CD4-positive, alpha-beta T cell treated with Interleukin-1 beta for 1 hour (primary cell): ENCODE measurements around the gene TNS3.

Source experiments
- DNase-seq, 2 donors: peaks; one replicate each; pipeline ENCODE4 v3.0.0-alpha.2; 2020 to 2022

TNS3 gene

GRCh38 chr7:47378728-47379395 is 203.0 kb downstream of the TNS3 start:
- no peak for DNase-seq

- DNase-seq, result no peak
Measured at GRCh38 chr7:47377741-47378140, 204.2 kb downstream of the TNS3 start.

DNA sequence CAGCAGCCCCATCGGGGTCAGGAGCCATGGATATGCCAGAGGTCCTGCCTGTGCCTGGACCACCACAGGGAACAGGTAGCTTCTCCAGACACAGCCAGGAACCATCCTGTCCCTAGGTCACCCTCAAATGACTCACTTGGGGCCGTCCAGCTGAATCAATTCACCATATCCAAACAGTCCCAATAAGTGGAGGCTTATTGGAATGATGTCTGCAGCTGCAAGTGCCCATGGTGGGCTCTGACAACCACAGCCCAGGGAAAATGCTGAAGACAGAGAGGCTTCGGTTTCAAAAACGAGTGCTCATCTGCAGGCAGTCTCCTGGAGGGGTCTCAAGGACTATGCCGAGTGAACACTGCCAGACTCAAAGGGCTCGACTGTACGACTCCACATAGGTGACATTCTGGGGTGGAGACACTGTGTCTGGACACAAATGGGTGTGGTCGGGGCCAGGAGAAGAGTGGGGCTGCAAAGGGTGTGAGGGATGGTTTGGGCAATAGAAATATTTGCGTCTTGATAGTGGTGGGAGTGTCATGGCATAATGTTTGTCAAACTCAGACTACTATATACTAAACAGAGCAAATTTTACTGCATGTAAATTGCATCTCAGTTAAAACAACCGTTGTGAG is 204.8 kb downstream of the TNS3 start:
- DNase-seq, result no peak

GRCh38 chr7:47375121-47375938 is 206.6 kb downstream of the TNS3 start:
- no peak for DNase-seq

DNA sequence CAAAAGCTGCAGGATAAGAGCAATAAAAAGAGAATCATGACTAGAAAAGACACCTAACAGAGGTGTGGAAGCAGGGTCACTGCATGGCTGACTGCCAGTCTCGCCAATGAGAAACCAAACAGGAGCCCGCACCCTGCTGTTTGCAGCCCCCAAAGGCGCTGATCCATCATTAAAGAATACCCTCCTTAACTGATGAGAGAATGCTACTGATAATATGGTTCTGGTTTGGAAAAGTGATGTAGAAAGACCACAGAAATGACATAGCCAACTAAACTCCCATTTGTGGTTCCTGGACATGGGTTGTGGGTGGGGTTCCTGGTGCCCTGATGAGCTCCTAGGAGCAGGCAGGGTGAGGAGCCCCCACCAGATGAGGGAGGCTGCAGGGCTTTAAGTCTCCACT is 207.4 kb downstream of the TNS3 start:
- no peak for DNase-seq

- no peak for DNase-seq
Measured at GRCh38 chr7:47373871-47374451, 207.9 kb downstream of the TNS3 start.

DNA sequence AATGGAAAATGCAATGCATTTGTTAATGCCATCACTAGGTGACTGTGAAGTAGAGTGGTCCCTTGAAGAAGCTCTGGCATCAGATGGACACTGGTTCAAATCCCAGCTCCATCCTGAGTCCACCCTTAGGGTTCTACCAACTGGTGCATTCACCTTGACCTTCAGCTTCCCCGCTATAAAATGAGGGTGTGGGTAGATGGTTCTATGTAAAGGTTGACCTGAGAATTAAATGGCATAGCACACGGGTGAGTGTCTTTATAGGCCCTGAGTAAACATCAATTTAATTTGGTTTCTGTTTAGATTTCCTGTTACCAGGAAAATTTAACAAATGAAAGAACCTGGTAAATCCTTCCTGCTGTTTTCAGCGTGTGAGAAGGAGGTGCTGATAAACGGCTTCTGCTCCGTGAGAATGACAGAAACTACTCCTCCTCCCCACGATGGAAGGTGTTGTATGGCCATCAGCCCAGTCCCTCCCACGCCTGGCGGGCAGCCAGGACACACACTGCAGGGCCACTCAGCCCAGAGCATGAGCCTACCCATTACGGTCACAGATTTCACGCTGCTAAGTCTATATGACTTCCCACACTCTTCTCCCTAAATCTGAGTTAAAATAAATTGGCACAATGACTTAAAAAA is 210.1 kb downstream of the TNS3 start:
- DNase-seq, result no peak

DNA sequence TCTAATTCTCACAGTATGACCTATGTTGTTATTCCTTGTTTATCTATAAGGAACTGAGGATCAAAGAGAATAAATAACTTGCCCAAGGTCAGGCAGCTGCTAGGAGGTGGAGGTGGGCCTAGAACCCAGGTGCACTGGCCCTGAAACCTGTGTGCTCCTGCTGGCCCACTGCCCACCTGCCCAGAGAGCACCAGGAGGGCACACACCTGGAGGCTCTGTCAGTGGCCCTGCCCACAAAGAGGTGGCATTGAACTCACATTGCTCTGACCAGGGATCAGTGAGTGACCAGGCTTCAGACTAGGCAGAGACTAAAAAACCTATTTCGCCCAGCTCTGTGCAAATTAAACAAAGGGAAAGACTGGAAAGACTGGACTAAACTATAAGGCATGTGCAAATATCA is 210.6 kb downstream of the TNS3 start:
- no peak for DNase-seq

GRCh38 chr7:47370461-47371042 is 211.4 kb downstream of the TNS3 start:
- DNase-seq, result no peak

- no peak for DNase-seq
Measured at GRCh38 chr7:47369736-47370135, 212.2 kb downstream of the TNS3 start.

DNA sequence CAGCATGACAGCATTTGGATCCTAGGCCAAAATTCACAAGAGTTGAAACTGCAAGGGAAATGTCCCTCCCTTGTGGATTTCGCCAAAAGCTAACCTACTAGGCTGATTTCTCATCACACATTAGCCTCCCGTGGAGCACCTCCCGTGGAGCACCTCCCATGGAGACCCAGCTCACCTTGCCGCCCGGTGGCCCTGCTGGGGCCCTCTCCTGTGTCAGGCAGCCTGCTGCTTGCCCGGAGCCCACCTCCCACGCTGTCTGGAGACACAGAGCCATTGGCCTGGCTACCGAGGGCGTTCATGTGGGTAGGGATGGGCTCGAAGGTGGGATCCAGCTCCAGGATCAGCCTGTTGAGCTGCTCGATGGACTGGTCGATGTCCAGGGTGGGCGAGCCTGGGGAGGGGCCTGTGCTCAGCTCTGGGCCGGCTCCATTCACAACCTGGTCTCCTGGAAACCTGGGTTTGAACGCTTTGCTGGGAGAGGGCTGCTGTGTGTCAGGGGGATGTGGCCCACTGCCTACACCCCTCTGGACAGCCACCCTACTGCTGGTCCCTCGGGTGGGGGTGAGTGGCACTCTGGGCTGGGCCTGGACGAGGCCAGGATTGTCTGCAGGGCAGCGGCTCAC is 213.6 kb downstream of the TNS3 start:
- DNase-seq, result no peak

GRCh38 chr7:47367369-47367768 is 214.5 kb downstream of the TNS3 start:
- DNase-seq, result no peak

DNA sequence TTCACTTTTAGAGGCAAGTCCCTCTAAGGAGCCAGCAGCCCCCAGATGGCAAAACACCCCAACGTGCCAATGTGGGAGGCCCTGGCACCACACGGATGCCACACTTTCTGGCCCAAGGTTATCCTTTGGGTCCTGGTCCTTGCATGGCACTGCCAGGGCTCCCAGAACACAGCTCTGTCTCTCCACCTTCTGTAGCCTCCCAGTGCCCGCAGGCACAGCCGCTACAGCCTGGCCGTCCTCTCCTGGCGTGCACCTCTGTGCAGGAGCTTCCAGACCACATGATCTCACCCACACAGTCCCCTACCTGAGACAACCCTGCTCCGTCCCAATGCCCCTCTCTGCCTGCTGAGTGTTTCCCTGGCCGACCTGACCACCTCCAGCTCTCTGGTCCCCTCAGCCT is 215.0 kb downstream of the TNS3 start:
- DNase-seq, result no peak

GRCh38 chr7:47366211-47366610 is 215.7 kb downstream of the TNS3 start:
- DNase-seq, result no peak

DNA sequence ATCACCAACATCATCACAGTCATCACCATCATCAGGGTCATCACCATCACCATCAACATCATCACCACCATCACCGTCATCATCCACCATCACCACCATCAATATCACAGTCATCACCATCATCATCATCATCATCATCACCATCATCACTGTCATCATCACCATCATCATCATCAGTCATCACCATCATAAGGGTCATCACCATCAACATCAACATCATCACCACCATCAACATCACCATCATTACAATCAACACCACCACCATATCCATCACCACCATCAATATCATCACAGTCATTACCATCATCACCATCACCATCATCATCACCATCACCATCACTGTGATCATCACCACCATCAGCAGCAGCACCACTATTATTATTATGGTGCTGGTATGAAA is 218.9 kb downstream of the TNS3 start:
- no peak for DNase-seq

- DNase-seq, result no peak
Measured at GRCh38 chr7:47361746-47362215, 220.1 kb downstream of the TNS3 start.

DNA sequence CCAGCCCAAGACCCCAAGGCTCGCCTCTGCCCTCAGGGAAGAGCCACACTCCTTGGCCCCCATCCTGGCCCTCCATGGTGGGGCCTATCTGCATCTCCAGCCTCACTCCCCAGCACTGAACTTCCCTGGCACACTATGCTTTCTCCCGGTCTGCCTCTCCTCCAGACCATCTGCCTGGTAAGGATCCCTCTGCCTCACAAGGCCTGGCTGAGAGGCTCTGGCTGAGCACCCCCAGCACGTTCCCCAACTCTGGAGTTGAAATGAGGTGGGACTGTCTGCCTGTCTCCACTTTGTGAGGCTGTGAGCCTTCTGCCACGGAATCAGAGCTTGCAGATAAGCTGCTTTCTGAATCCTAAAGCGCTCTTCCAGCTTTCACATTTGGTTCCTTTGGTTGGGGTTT is 220.7 kb downstream of the TNS3 start:
- DNase-seq, result no peak

DNA sequence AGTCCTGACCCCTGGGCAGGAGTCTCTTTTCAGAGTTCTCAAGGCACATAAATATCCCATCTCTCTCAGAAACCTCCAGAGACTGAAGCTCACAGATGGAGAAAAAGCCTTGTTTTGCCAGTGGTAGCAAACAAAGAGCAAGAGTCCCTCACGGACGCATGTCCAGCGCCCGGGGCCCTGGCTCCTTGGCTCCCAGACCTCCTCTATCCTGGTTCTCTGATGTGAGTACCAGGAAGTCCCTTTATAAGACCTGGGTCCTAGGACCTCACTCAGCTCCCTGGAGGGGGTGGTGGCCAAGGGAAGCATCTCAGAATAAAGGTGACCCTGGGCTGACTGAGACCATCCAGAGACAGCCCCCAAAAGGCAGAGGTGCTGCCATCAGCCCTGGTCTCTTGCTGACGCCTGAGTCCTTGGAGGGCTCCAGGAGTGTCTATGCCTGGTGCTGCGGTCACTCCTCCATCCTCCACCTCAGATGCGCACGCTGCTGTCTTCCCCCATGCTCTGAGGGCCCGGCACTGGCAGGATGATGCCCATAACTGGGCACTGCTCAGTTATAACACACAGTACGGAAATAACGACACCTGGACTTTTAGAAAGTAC is 221.5 kb downstream of the TNS3 start:
- no peak for DNase-seq

GRCh38 chr7:47358944-47359588 is 222.8 kb downstream of the TNS3 start:
- DNase-seq, result no peak

DNA sequence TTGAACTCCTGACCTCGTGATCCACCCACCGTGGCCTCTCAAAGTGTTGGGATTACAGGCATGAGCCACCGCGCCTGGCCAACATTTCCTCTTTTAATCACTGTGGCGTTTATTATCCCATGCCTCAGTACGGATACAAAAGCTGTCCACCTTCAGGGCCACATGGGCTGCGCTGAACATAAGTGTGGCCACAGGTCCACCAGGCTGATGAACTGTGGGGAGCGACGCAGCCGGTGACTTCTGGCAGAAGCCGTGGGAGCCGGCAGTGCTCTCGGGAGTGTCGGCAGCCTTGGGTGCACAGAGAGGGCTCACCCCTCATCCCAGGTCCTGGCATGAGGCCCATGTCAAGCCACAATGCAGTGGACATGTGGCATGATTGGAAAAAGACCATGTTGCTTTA is 223.6 kb downstream of the TNS3 start:
- DNase-seq, result no peak

- no peak for DNase-seq
Measured at GRCh38 chr7:47357863-47358262, 224.0 kb downstream of the TNS3 start.
